K562 (cell line): Measurements from ENCODE around the gene EFCC1. TPM values are rescaled to one million over a fixed set of nuclear protein-coding genes. Genes with fewer than 3 reads are reported as not detected.

ENCODE experiments used
- ATAC-seq: fragments of 200-7000 bp; cut with Tn5 transposase; 3 replicates; pipeline ENCODE4 v1.9.1; 2020; ENCODE audit warnings: moderate library complexity
- BruUV-seq: library from RNA; stranded (reverse); fragments of 400-500 nt; replicated peaks from 2 replicates; lab custom pipeline; 2021; lab: Mats Ljungman, UMichigan
- CTCF ChIA-PET: fragments of 300-600 bp; formaldehyde crosslinking; extraction: SDS; loops from one replicate; lab custom pipeline; 2021; ENCODE audit warnings: low intra/inter-chr PET ratio; lab: Yijun Ruan, JAX
- POLR2A ChIA-PET: fragments of 300-600, 350-650 bp; sonication (Branson Sonifier 250); formaldehyde crosslinking; extraction: SDS; loops from one replicate; lab custom pipeline; 2021; ENCODE audit warnings: antibody characterized with exemption, inconsistent platforms; lab: Yijun Ruan, JAX
- DNase-seq, 4 experiments: peaks; one replicate each; pipeline versions ENCODE4 v3.0.0 to v3.0.0-alpha.2; 2011 to 2018; ENCODE audit warnings: low spot score in 3 of 4, mixed read lengths in 3 of 4; ENCODE audit errors: extremely low read depth in 1 of 4
- FAIRE-seq: peaks from 2 replicates; lab custom pipeline; 2011; peaks lifted over from hg19 to GRCh38; lab: Jason Lieb, UNC
- H2AFZ ChIP-seq: 2 replicates; pipeline ENCODE4 v1.6.0; 2011; ENCODE audit warnings: low read depth, low read length, control low read depth, inconsistent platforms
- H3K27ac ChIP-seq: fragments of 200-600 bp; 3 replicates; pipeline ENCODE4 v1.8.0; 2011; ENCODE audit warnings: low read depth, mild to moderate bottlenecking, control low read depth, inconsistent platforms, low read length, moderate library complexity, mixed read lengths; ENCODE audit errors: extremely low read depth
- H3K27me3 ChIP-seq, 2 experiments: fragments of 300-600 bp in 1 of 2; 2 replicates in 1 of 2; 3 replicates in 1 of 2; pipeline versions ENCODE4 v1.6.0 to v1.8.0; 2011; ENCODE audit warnings: inconsistent platforms in 2 of 2, low read length in 2 of 2, mild to moderate bottlenecking in 1 of 2, mixed read lengths in 1 of 2, moderate library complexity in 1 of 2; ENCODE audit not compliant: control insufficient read depth in 2 of 2, insufficient read depth in 2 of 2
- H3K36me3 ChIP-seq: fragments of 300-600 bp; 3 replicates; pipeline ENCODE4 v1.8.0; 2011; ENCODE audit warnings: mild to moderate bottlenecking, low read length, inconsistent platforms; ENCODE audit not compliant: control insufficient read depth, insufficient read depth
- H3K4me1 ChIP-seq, 2 experiments: fragments of 200-600 bp in 1 of 2; replicated peaks in 1 of 2; 2 replicates in 1 of 2; 3 replicates in 1 of 2; pipeline versions ENCODE4 v1.5.1 to v1.8.0; 2011; ENCODE audit warnings: inconsistent platforms in 2 of 2, low read length in 2 of 2, mild to moderate bottlenecking in 1 of 2, mixed read lengths in 1 of 2, moderate library complexity in 1 of 2; ENCODE audit not compliant: control insufficient read depth in 2 of 2, insufficient read depth in 2 of 2
- H3K4me2 ChIP-seq: 2 replicates; pipeline ENCODE4 v1.6.1; 2011; ENCODE audit warnings: low read length, control low read depth, inconsistent platforms, mixed read lengths; ENCODE audit not compliant: insufficient read depth
- H3K4me3 ChIP-seq: fragments of 200-600 bp; sonication (generic), shearing (Covaris generic); 2 replicates; pipeline ENCODE4 v1.5.1; 2016; ENCODE audit warnings: control low read depth, inconsistent platforms
- H3K79me2 ChIP-seq: fragments of 200-600 bp; 3 replicates; pipeline ENCODE4 v1.8.0; 2011; ENCODE audit warnings: low read length, inconsistent platforms; ENCODE audit not compliant: control insufficient read depth, insufficient read depth
- H3K9ac ChIP-seq, 2 experiments: 2 replicates each; pipeline versions ENCODE4 v1.6.0 to v1.6.1; 2011; ENCODE audit warnings: low read depth in 2 of 2, low read length in 2 of 2, control low read depth in 1 of 2, inconsistent platforms in 1 of 2, mild to moderate bottlenecking in 1 of 2, mixed read lengths in 1 of 2; ENCODE audit not compliant: insufficient read depth in 1 of 2
- H3K9me1 ChIP-seq: one replicate; pipeline ENCODE4 v1.6.0; 2011; ENCODE audit warnings: inconsistent platforms, mild to moderate bottlenecking, low read length, moderate library complexity; ENCODE audit not compliant: control insufficient read depth, insufficient read depth
- H3K9me3 ChIP-seq: replicated peaks from 2 replicates; pipeline ENCODE4 v1.5.1; 2011; ENCODE audit warnings: low read depth, low read length, inconsistent platforms; ENCODE audit not compliant: control insufficient read depth, insufficient read depth
- H4K20me1 ChIP-seq: replicated peaks from 2 replicates; pipeline ENCODE4 v1.6.1; 2011; ENCODE audit warnings: low read length, inconsistent platforms, mixed read lengths; ENCODE audit not compliant: control insufficient read depth, insufficient read depth
- BACH1 ChIP-seq: fragments of 200-800 bp; sonication (Bioruptor generic); IDR thresholded peaks from 2 replicates; pipeline ENCODE4 v1.6.1; 2016; ENCODE audit warnings: missing genetic modification characterization, missing compliant biosample characterization
- HDAC2 ChIP-seq: fragments of 450-650 bp; IDR thresholded peaks from 2 replicates; pipeline ENCODE4 v1.6.1; 2016; ENCODE audit warnings: mild to moderate bottlenecking
- MEF2D ChIP-seq: conservative IDR thresholded peaks from 2 replicates; pipeline ENCODE4 v1.6.1; 2016; ENCODE audit warnings: low read depth, missing genetic modification characterization, missing compliant biosample characterization
- PCBP1 ChIP-seq: fragments of 200-400 bp; formaldehyde crosslinking; IDR thresholded peaks from 2 replicates; pipeline ENCODE4 v1.6.1; 2018; ENCODE audit warnings: mild to moderate bottlenecking, low read depth, low read length; ENCODE audit not compliant: poor library complexity, severe bottlenecking
- TAL1 ChIP-seq: fragments of 450-650 bp; IDR thresholded peaks from 2 replicates; pipeline ENCODE4 v1.6.1; 2016; ENCODE audit warnings: mild to moderate bottlenecking
- ZBTB43 ChIP-seq: sonication (generic); formaldehyde crosslinking; IDR thresholded peaks from 2 replicates; pipeline ENCODE4 v1.8.0; 2023; ENCODE audit warnings: mild to moderate bottlenecking, missing genetic modification reagents
- ZNF398 ChIP-seq: fragments of 250-450 bp; sonication (Bioruptor Pico); IDR thresholded peaks from 2 replicates; pipeline ENCODE4 v1.8.0; 2021; ENCODE audit warnings: moderate library complexity, mild to moderate bottlenecking, inconsistent platforms
- WGBS: fragments of 100-300 bp; shearing (Covaris generic); methylation state at CpG from one replicate; pipeline ENCODE4 v1.1.6; 2016; ENCODE audit warnings: low coverage, mixed read lengths; ENCODE audit not compliant: insufficient coverage; ENCODE audit errors: missing lambda C conversion rate; 5-methylcytosine and 5-hydroxymethylcytosine counted together
- in situ Hi-C: fragments of 300-500 bp; cut with MboI; formaldehyde crosslinking; loops from 4 replicates; pipeline ENCODE4 v1.15.0; 2018; ENCODE audit warnings: inconsistent platforms, mixed read lengths
- intact Hi-C: fragments of 100-400 bp; cut with micrococcal nuclease; formaldehyde crosslinking; loops from 2 replicates; pipeline ENCODE4 v1.14.2; 2022
- polyA plus RNA-seq, 8 experiments: library from polyadenylated mRNA; depleted of rRNA in 4 of 8; stranded (reverse) in 5 of 8; unstranded in 3 of 8; fragments of >200 nt; fragmentation: Nextera tagmentation in 2 of 8; fragmentation: Illumina TruSeq in 1 of 8; extraction: Ambion mirVana in 2 of 8; extraction: Trizol in 1 of 8; gene quantifications; 2 replicates each; pipeline versions ENCODE4 v1.2.1 to v1.2.3, GENCODE V29; 2011 to 2014; ENCODE audit warnings: inconsistent platforms in 1 of 8, missing spikeins in 1 of 8
- total RNA-seq, 7 experiments: library from RNA; depleted of rRNA in 6 of 7; stranded (reverse); fragments of >200 nt in 6 of 7; fragmentation: Illumina TruSeq in 2 of 7; extraction: Trizol in 2 of 7; gene quantifications; 2 replicates each; pipeline versions ENCODE4 v1.2.1 to v1.2.3, GENCODE V29; 2011 to 2021; ENCODE audit warnings: low replicate concordance in 1 of 7

Gene EFCC1
- total and polyA plus RNA-seq, 9 of the 15 experiments (the other 6 are each of a cell fraction or from before 2014, with no cell fraction given): not detected

- H3K27ac ChIP-seq: no peak overlapping the region
- no peak overlapping the region for H3K4me2 ChIP-seq
- ChIA-PET CTCF (no interaction called here), POLR2A (no interaction called here)
- no peak overlapping the region for H3K4me3 ChIP-seq
- in situ Hi-C loops (loop anchor here (10.0 kb wide), 1 partner anchor 257 kb away; the partner anchor contains the start of gene COPG1), intact Hi-C loops (no loop called here)
- DNase-seq (no peak), ATAC-seq (no peak), FAIRE-seq (no peak)
- TF ChIP-seq PCBP1 (no peak), ZBTB43 (no peak), MEF2D (no peak), TAL1 (no peak), BACH1 (tag) (no peak), HDAC2 (no peak), ZNF398 (CRISPR knock-in tag) (no peak)
- no peaks in the 10 kb centered on the region for H3K27me3 ChIP-seq
- H3K36me3 ChIP-seq: no peaks in the 10 kb centered on the region
- H3K79me2 ChIP-seq: no peaks in the 10 kb centered on the region
- H3K4me1 ChIP-seq: peaks cover 0 to 3% of the 10 kb centered on the region in 2 experiments; a peak in 1 of 5 replicates
- no peak overlapping the region for H3K9ac ChIP-seq
- no TSS peak for BruUV-seq
- H3K9me3 ChIP-seq: no peaks in the 10 kb centered on the region
- WGBS: 57% methylated on average over 13 of the region's 15 CpGs
- H2AFZ ChIP-seq: no peak overlapping the region
- no peaks in the 10 kb centered on the region for H4K20me1 ChIP-seq
- H3K9me1 ChIP-seq: no peaks in the 10 kb centered on the region
These were observed 13.6 kb upstream of the EFCC1 start for GRCh38 chr3:128987302-128988100.
